Mesodermal cell (in vitro differentiated cells): ENCODE results near the gene RPL28.
"Not testable (repeated sequence)": the region's sequence is repeated elsewhere in the genome, so short reads cannot be mapped to it uniquely, and the experiment has no call there.

Source experiments
- H3K27ac ChIP-seq: 2 replicates; pipeline ENCODE4 v1.7.0; 2013; ENCODE audit warnings: mild to moderate bottlenecking, low read depth, low read length, moderate library complexity; ENCODE audit not compliant: severe bottlenecking
- H3K36me3 ChIP-seq: 2 replicates; pipeline ENCODE4 v1.7.1; 2013; ENCODE audit warnings: mild to moderate bottlenecking, low read length, moderate library complexity; ENCODE audit not compliant: control insufficient read depth, insufficient read depth
- H3K4me1 ChIP-seq: one replicate; pipeline ENCODE4 v1.7.1; 2013; ENCODE audit warnings: mild to moderate bottlenecking, low read length; ENCODE audit not compliant: insufficient read depth, control insufficient read depth, poor library complexity, severe bottlenecking
- H3K4me3 ChIP-seq: 2 replicates; pipeline ENCODE4 v1.7.0; 2013; ENCODE audit warnings: low read length, control low read depth, mild to moderate bottlenecking; ENCODE audit not compliant: insufficient read depth, poor library complexity, severe bottlenecking; ENCODE audit errors: extremely low read depth
- H3K9me3 ChIP-seq: 2 replicates; pipeline ENCODE4 v1.7.1; 2013; ENCODE audit warnings: mild to moderate bottlenecking, low read length, moderate library complexity; ENCODE audit not compliant: control insufficient read depth
- WGBS, 2 experiments: methylation state at CpG; one replicate each; pipeline ENCODE4 v1.1.5; 2013; ENCODE audit warnings: missing lambda C conversion rate in 2 of 2; ENCODE audit not compliant: insufficient coverage in 2 of 2; 5-methylcytosine and 5-hydroxymethylcytosine counted together

Gene RPL28

GRCh38 chr19:55405638-55406037 is 19.9 kb downstream of the RPL28 start:
- Histone ChIP-seq H3K9me3 (peaks cover 21% of the 10 kb centered on the region), H3K4me3 (peak overlapping the region; percentile 90), H3K36me3 (peaks cover 58% of the 10 kb centered on the region), H3K27ac (no peak overlapping the region), H3K4me1 (peaks cover 12% of the 10 kb centered on the region)
- WGBS, 2 experiments, result 88 to 96% methylated on average over 4 to 5 of the region's 5 CpGs

- peaks cover 12% of the 10 kb centered on the region for H3K4me1 ChIP-seq
- 82 to 92% methylated on average over 6 to 10 of the region's 14 CpGs for WGBS, 2 experiments
- H3K9me3 ChIP-seq, result peaks cover 21% of the 10 kb centered on the region
- peak overlapping the region; percentile 90 for H3K4me3 ChIP-seq
- peaks cover 53% of the 10 kb centered on the region for H3K36me3 ChIP-seq
- H3K27ac ChIP-seq, result no peak overlapping the region
Observed at GRCh38 chr19:55406091-55406825, 20.5 kb downstream of the RPL28 start.

- peak overlapping the region; percentile 100 for H3K27ac ChIP-seq
- peaks cover 47% of the 10 kb centered on the region for H3K36me3 ChIP-seq
- peaks cover 21% of the 10 kb centered on the region for H3K9me3 ChIP-seq
- H3K4me3 ChIP-seq, result peak overlapping the region; percentile 90
- 11 to 12% methylated on average over 26 to 27 of the region's 35 CpGs for WGBS, 2 experiments
- peaks cover 12% of the 10 kb centered on the region for H3K4me1 ChIP-seq
Observed at GRCh38 chr19:55406826-55407549, 21.3 kb downstream of the RPL28 start.

GRCh38 chr19:55407550-55407799 is 21.7 kb downstream of the RPL28 start, which contains the start of gene UBE2S:
Gene UBE2S (minus strand): TSS chr19:55407788. CDS start chr19:55407589, 199 bp downstream.
- peak within 1 kb of the TSS; percentile 100 for H3K27ac ChIP-seq
- H3K4me3 ChIP-seq, result peak within 1 kb of the TSS; percentile 90
- peaks cover 12% of the 10 kb centered on the region for H3K4me1 ChIP-seq
- H3K9me3 ChIP-seq, result peaks cover 21% of the 10 kb centered on the region
- WGBS, 2 experiments, result 0% methylated on average over 27 to 32 of the region's 36 CpGs
- peaks cover 42% of the 10 kb centered on the region for H3K36me3 ChIP-seq

GRCh38 chr19:55407800-55408532 is 22.2 kb downstream of the RPL28 start:
- peak overlapping the region; percentile 90 for H3K4me3 ChIP-seq
- 1 to 2% methylated on average over 54 to 63 of the region's 72 CpGs for WGBS, 2 experiments
- peaks cover 12% of the 10 kb centered on the region for H3K4me1 ChIP-seq
- H3K36me3 ChIP-seq, result peaks cover 38% of the 10 kb centered on the region
- H3K27ac ChIP-seq, result peak overlapping the region; percentile 100
- peaks cover 21% of the 10 kb centered on the region for H3K9me3 ChIP-seq

- H3K4me1 ChIP-seq, result peaks cover 12% of the 10 kb centered on the region
- peaks cover 21% of the 10 kb centered on the region for H3K9me3 ChIP-seq
- peak overlapping the region; percentile 90 for H3K4me3 ChIP-seq
- WGBS, 2 experiments, result 74 to 80% methylated on average over 8 to 9 of the region's 9 CpGs
- peak overlapping the region; percentile 100 for H3K27ac ChIP-seq
- H3K36me3 ChIP-seq, result peaks cover 32% of the 10 kb centered on the region
Observed at GRCh38 chr19:55408533-55408872, 22.8 kb downstream of the RPL28 start.

- peaks cover 25% of the 10 kb centered on the region for H3K36me3 ChIP-seq
- not testable (repeated sequence) for H3K27ac ChIP-seq, H3K4me3 ChIP-seq
- WGBS, 2 experiments, result 100% methylated on average over 4 to 7 of the region's 8 CpGs
- H3K4me1 ChIP-seq, result peaks cover 11% of the 10 kb centered on the region
- H3K9me3 ChIP-seq, result peaks cover 21% of the 10 kb centered on the region
Observed at GRCh38 chr19:55409179-55409578, 23.4 kb downstream of the RPL28 start.

GRCh38 chr19:55410168-55410567 is 24.4 kb downstream of the RPL28 start:
- no peak overlapping the region for H3K4me3 ChIP-seq
- WGBS, 2 experiments, result 88 to 94% methylated on average over 2 of the region's 2 CpGs

GRCh38 chr19:55418185-55418584 is 32.5 kb downstream of the RPL28 start:
- 4 to 15% methylated on average over 4 to 7 of the region's 7 CpGs for WGBS, 2 experiments
- Histone ChIP-seq H3K9me3 (no peaks in the 10 kb centered on the region), H3K27ac (no peak overlapping the region), H3K4me1 (no peaks in the 10 kb centered on the region), H3K4me3 (no peak overlapping the region), H3K36me3 (no peaks in the 10 kb centered on the region)

More at GRCh38 chr19:55410168-55410567, 24.4 kb downstream of the RPL28 start:
- H3K9me3 ChIP-seq, result peaks cover 21% of the 10 kb centered on the region
- H3K4me1 ChIP-seq, result peaks cover 9% of the 10 kb centered on the region
- H3K36me3 ChIP-seq, result peaks cover 16% of the 10 kb centered on the region
- no peak overlapping the region for H3K27ac ChIP-seq

GRCh38 chr19:55419103-55419502 is 33.4 kb downstream of the RPL28 start:
- 51 to 73% methylated on average over 2 to 5 of the region's 5 CpGs for whole genome bisulfite sequencing, 2 experiments

More at GRCh38 chr19:55419103-55419502, 33.4 kb downstream of the RPL28 start:
- H3K4me3 ChIP-seq, result no peak overlapping the region
- no peaks in the 10 kb centered on the region for H3K36me3 ChIP-seq
- H3K9me3 ChIP-seq, result no peaks in the 10 kb centered on the region
- no peak overlapping the region for H3K27ac ChIP-seq
- no peaks in the 10 kb centered on the region for H3K4me1 ChIP-seq
